SK-N-MC (cell line): ENCODE measurements around the gene TMEM8B.

Source experiments
- EZH2 ChIP-seq: fragments of 200-600 bp; sonication (generic); IDR thresholded peaks from one replicate; pipeline ENCODE4 v1.6.1; 2017; ENCODE audit warnings: antibody characterized with exemption
- POLR2AphosphoS5 ChIP-seq: IDR thresholded peaks from 2 replicates; pipeline ENCODE4 v1.6.1; 2012; ENCODE audit warnings: mild to moderate bottlenecking, low read depth, low read length, borderline replicate concordance

DNA sequence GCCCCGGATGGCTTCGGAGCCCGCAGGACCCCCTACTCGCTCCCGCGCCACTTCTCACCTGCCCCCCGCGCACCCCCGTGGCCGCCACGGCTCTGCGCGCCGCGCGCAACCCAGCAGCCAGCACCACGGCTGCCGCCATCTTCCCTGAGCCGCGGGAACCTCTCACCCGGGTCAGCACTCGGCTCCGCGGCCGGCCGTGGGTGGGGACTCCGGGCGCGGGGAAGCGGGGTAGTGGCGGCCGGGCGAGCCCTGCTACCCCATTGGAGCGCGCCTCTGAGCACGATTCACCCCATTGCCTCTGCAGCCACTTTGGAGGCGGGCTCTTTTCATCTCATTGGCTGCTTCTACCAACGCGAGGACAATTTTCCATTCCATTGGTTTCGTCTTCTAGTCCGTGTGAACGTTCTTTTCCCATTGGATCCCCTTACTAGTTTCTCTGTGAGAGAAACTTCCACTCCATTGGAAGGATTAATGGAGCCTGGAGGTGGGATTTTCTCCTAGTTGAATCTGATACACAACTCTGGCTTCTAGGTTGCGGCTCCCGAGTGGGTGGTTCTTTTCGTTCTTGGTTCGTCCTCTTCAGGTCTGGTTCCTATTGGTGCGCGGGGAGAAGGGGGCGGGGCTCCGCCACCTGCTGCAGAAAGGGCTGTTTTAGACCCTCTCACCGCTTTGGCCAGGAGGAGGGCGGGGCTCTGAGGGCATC is 14.0 kb upstream of the TMEM8B start, which contains the start of gene HINT2:
- TF ChIP-seq EZH2: no peak
- TF ChIP-seq POLR2AphosphoS5: peak; percentile 93
